Liver (tissue), 9 donors: Measurements from ENCODE around the gene ALG12. TPM values are rescaled to one million over a fixed set of nuclear protein-coding genes. Genes with fewer than 3 reads are reported as not detected.

Experiments
- DNase-seq: peaks from one replicate; pipeline ENCODE4 v3.0.0-alpha.2; 2017; ENCODE audit warnings: low spot score
- H3K27ac ChIP-seq, 2 donors: one replicate each; pipeline ENCODE4 v1.7.0; 2013; ENCODE audit warnings: inconsistent platforms in 2 of 2, low read length in 2 of 2, control low read depth in 1 of 2, low read depth in 1 of 2, mild to moderate bottlenecking in 1 of 2
- H3K27me3 ChIP-seq, 4 donors: one replicate each; pipeline versions ENCODE4 v1.6.1 to v1.7.0; 2013; ENCODE audit warnings: low read length in 3 of 4, inconsistent platforms in 1 of 4, mild to moderate bottlenecking in 1 of 4, moderate library complexity in 1 of 4; ENCODE audit not compliant: control insufficient read depth in 4 of 4, insufficient read depth in 4 of 4
- H3K36me3 ChIP-seq, 4 donors: one replicate each; pipeline versions ENCODE4 v1.6.1 to v1.7.0; 2013; ENCODE audit warnings: low read length in 3 of 4, mild to moderate bottlenecking in 3 of 4, low read depth in 1 of 4, moderate library complexity in 1 of 4; ENCODE audit not compliant: control insufficient read depth in 4 of 4, insufficient read depth in 3 of 4
- H3K4me1 ChIP-seq, 4 donors: one replicate each; pipeline versions ENCODE4 v1.6.1 to v1.7.0; 2013; ENCODE audit warnings: low read length in 3 of 4, mild to moderate bottlenecking in 3 of 4, moderate library complexity in 1 of 4; ENCODE audit not compliant: control insufficient read depth in 4 of 4, insufficient read depth in 4 of 4
- H3K4me3 ChIP-seq, 3 donors: one replicate each; pipeline versions ENCODE4 v1.6.1 to v1.7.0; 2013; ENCODE audit warnings: low read length in 3 of 3, control low read depth in 1 of 3, low read depth in 1 of 3, mild to moderate bottlenecking in 1 of 3
- H3K9ac ChIP-seq, 2 donors: one replicate each; pipeline ENCODE4 v1.7.0; 2013; ENCODE audit warnings: low read length in 2 of 2, mild to moderate bottlenecking in 2 of 2, moderate library complexity in 2 of 2, control low read depth in 1 of 2, low read depth in 1 of 2
- H3K9me3 ChIP-seq, 4 donors: one replicate each; pipeline versions ENCODE4 v1.6.1 to v1.7.0; 2013; ENCODE audit warnings: low read length in 3 of 4; ENCODE audit not compliant: control insufficient read depth in 4 of 4
- CTCF ChIP-seq: fragments of 150-350 bp; IDR thresholded peaks from 2 replicates; pipeline ENCODE4 v1.5.1; 2017; ENCODE audit warnings: improper control_type of control experiment, low read depth, low read length; ENCODE audit not compliant: missing input control
- EGR1 ChIP-seq, 2 donors: IDR thresholded peaks; 2 replicates each; pipeline ENCODE4 v1.6.1; 2016 to 2018; ENCODE audit warnings: antibody characterized with exemption in 2 of 2, low read depth in 2 of 2
- FOXA1 ChIP-seq: IDR thresholded peaks from 2 replicates; pipeline ENCODE4 v1.6.1; 2016; ENCODE audit warnings: antibody characterized with exemption
- FOXA2 ChIP-seq: IDR thresholded peaks from 2 replicates; pipeline ENCODE4 v1.6.1; 2016; ENCODE audit warnings: antibody characterized with exemption
- GABPA ChIP-seq, 2 donors: IDR thresholded peaks in 1 of 2; conservative IDR thresholded peaks in 1 of 2; 2 replicates each; pipeline ENCODE4 v1.6.1; 2016; ENCODE audit warnings: antibody characterized with exemption in 2 of 2, mild to moderate bottlenecking in 1 of 2, moderate library complexity in 1 of 2
- HNF4A ChIP-seq, 2 donors: conservative IDR thresholded peaks; 2 replicates each; pipeline ENCODE4 v1.6.1; 2016; ENCODE audit warnings: antibody characterized with exemption in 2 of 2, mild to moderate bottlenecking in 2 of 2
- HNF4G ChIP-seq: IDR thresholded peaks from 2 replicates; pipeline ENCODE4 v1.6.1; 2016; ENCODE audit warnings: antibody characterized with exemption
- MAX ChIP-seq: IDR thresholded peaks from 2 replicates; pipeline ENCODE4 v1.6.1; 2016; ENCODE audit warnings: antibody characterized with exemption
- NR2F2 ChIP-seq: IDR thresholded peaks from 2 replicates; pipeline ENCODE4 v1.6.1; 2016; ENCODE audit warnings: antibody characterized with exemption
- RAD21 ChIP-seq, 2 donors: IDR thresholded peaks; 2 replicates each; pipeline ENCODE4 v1.6.1; 2016; ENCODE audit warnings: antibody characterized with exemption in 2 of 2, mild to moderate bottlenecking in 2 of 2
- REST ChIP-seq: IDR thresholded peaks from 2 replicates; pipeline ENCODE4 v1.6.1; 2016; ENCODE audit warnings: antibody characterized with exemption, mild to moderate bottlenecking
- RXRA ChIP-seq, 2 donors: IDR thresholded peaks; 2 replicates each; pipeline ENCODE4 v1.6.1; 2017 to 2018; ENCODE audit warnings: antibody characterized with exemption in 2 of 2, mild to moderate bottlenecking in 1 of 2
- SP1 ChIP-seq: IDR thresholded peaks from 2 replicates; pipeline ENCODE4 v1.6.1; 2018; ENCODE audit warnings: antibody characterized with exemption, mild to moderate bottlenecking
- TAF1 ChIP-seq: conservative IDR thresholded peaks from 2 replicates; pipeline ENCODE4 v1.6.1; 2016; ENCODE audit warnings: antibody characterized with exemption, mild to moderate bottlenecking
- YY1 ChIP-seq: IDR thresholded peaks from 2 replicates; pipeline ENCODE4 v1.6.1; 2016; ENCODE audit warnings: antibody characterized with exemption, mild to moderate bottlenecking
- ZBTB33 ChIP-seq: IDR thresholded peaks from 2 replicates; pipeline ENCODE4 v1.6.1; 2016; ENCODE audit warnings: antibody characterized with exemption
- WGBS: extraction: QIAGEN DNeasy Blood & Tissue Kit; methylation state at CpG from one replicate; pipeline ENCODE4 v1.1.7; 2013; 5-methylcytosine and 5-hydroxymethylcytosine counted together
- polyA plus RNA-seq, 2 donors: library from polyadenylated mRNA; stranded (reverse) in 1 of 2; unstranded in 1 of 2; fragments of 200-250 nt in 1 of 2; fragments of >200 nt in 1 of 2; fragmentation: Nextera tagmentation in 1 of 2; extraction: Ambion mirVana in 1 of 2; gene quantifications; one replicate each; pipeline versions ENCODE4 v1.2.1 to v1.2.3, GENCODE V29; 2013 to 2015
- total RNA-seq, 2 donors: library from RNA; depleted of rRNA; stranded (reverse); fragments of >200 nt; gene quantifications; one replicate each; pipeline ENCODE4 v1.2.3, GENCODE V29; 2014
- TF ChIP-seq, protein P1 (sequence below): IDR thresholded peaks from 2 replicates; pipeline ENCODE4 v1.6.1; 2016; ENCODE audit warnings: antibody characterized with exemption
- donor health status: healthy.
- donor health status: healthy.
- donor health status: healthy.
- donor health status: healthy.
- donor health status: healthy.

The ALG12 gene
- total and polyA plus RNA-seq, 4 donors = 10.4 to 20.2 (median 14.0) TPM

- H3K36me3 ChIP-seq = no peaks in the 10 kb centered on the region
- peak; percentile 97 for DNase-seq
- TF ChIP-seq, protein P1, sequence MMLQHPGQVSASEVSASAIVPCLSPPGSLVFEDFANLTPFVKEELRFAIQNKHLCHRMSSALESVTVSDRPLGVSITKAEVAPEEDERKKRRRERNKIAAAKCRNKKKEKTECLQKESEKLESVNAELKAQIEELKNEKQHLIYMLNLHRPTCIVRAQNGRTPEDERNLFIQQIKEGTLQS = no peak
- TF ChIP-seq ZBTB33 (no peak), SP1 (peak; percentile 81), FOXA2 (no peak), NR2F2 (no peak), HNF4G (peak; percentile 48), YY1 (no peak), RAD21 (IDR thresholded peaks at IDR 0.05) (no peak), FOXA1 (no peak), GABPA (IDR thresholded peaks at IDR 0.05 in 1 of 2, conservative IDR thresholded peaks at IDR 0.05 in 1 of 2) (peak in 1 of 2 donors; percentile 36), MAX (no peak), TAF1 (peak; percentile 3), REST (no peak), RXRA (IDR thresholded peaks at IDR 0.05) (peak; percentile 15 to 32), CTCF (no peak), HNF4A (conservative IDR thresholded peaks at IDR 0.05) (peak; percentile 82 to 86), EGR1 (IDR thresholded peaks at IDR 0.05; ENCODE audit: low read depth in 2 of 2) (peak in 1 of 2 donors; percentile 68)
- under 1% methylated on average over 127 of the region's 127 CpGs for WGBS
- H3K4me3 ChIP-seq = peak within 1 kb of the TSS; percentile 89 to 94 (median 89)
- peak within 1 kb of the TSS; percentile 84 to 90 for H3K9ac ChIP-seq
- no peaks in the 10 kb centered on the region for H3K9me3 ChIP-seq
- H3K27me3 ChIP-seq = no peaks in the 10 kb centered on the region
- peaks cover 16 to 42% (median 23%) of the 10 kb centered on the region in 4 donors for H3K4me1 ChIP-seq
- peak within 1 kb of the TSS; percentile 98 to 99 for H3K27ac ChIP-seq
Observed at GRCh38 chr22:49852898-49853894, 65.0 kb downstream of the ALG12 start, which contains the start of gene ZBED4. Gene ZBED4 (plus strand): TSS chr22:49853844. CDS start chr22:49883663, 29,819 bp downstream.
